ENCODE measurements around the gene CLTA. TPM values are rescaled to one million over a fixed set of nuclear protein-coding genes. Genes with fewer than 3 reads are reported as not detected.
A peak's percentile ranks its signal among the peaks of the same experiment; 100 is the strongest.

Gene CLTA
- total RNA-seq, 1 donor from 2014 or later, result 330 TPM

DNA sequence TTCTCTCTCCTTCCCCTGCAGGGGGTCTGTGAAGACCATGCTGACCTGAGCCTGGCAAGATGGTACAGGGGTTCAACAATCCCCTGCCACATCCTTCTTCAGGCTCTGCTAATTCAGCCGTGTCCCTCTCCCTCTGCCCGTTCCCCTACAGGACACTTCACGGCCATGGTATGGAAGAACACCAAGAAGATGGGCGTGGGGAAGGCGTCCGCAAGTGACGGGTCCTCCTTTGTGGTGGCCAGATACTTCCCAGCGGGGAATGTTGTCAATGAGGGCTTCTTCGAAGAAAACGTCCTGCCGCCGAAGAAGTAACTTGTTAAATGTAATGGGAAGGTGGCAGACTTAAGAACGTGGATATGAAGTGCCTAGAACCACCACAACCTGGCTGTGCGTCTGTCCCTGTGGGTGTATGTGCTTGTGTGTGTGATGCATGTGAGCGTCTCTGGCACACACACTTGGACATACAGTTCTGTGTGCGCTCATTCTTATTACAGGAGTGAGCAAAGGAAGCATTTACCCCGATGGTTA is 28.4 kb upstream of the CLTA start:
- DNase-seq (ENCODE audit: low spot score), result no peak
- Mint-ChIP-seq H3K4me1 (ENCODE audit: unreplicated experiment) (peaks cover 14% of the 10 kb centered on the region), H3K36me3 (ENCODE audit: low read depth, unreplicated experiment) (no peaks in the 10 kb centered on the region), H3K4me3 (ENCODE audit: unreplicated experiment) (no peak overlapping the region), H3K27ac (ENCODE audit: unreplicated experiment) (peak overlapping the region; percentile 37), H3K9me3 (ENCODE audit: unreplicated experiment) (no peaks in the 10 kb centered on the region), H3K27me3 (ENCODE audit: unreplicated experiment) (peaks cover 2% of the 10 kb centered on the region)
- TF ChIP-seq, protein P1, sequence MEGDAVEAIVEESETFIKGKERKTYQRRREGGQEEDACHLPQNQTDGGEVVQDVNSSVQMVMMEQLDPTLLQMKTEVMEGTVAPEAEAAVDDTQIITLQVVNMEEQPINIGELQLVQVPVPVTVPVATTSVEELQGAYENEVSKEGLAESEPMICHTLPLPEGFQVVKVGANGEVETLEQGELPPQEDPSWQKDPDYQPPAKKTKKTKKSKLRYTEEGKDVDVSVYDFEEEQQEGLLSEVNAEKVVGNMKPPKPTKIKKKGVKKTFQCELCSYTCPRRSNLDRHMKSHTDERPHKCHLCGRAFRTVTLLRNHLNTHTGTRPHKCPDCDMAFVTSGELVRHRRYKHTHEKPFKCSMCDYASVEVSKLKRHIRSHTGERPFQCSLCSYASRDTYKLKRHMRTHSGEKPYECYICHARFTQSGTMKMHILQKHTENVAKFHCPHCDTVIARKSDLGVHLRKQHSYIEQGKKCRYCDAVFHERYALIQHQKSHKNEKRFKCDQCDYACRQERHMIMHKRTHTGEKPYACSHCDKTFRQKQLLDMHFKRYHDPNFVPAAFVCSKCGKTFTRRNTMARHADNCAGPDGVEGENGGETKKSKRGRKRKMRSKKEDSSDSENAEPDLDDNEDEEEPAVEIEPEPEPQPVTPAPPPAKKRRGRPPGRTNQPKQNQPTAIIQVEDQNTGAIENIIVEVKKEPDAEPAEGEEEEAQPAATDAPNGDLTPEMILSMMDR (IDR thresholded peaks at IDR 0.05; ENCODE audit: unreplicated experiment), result no peak

DNA sequence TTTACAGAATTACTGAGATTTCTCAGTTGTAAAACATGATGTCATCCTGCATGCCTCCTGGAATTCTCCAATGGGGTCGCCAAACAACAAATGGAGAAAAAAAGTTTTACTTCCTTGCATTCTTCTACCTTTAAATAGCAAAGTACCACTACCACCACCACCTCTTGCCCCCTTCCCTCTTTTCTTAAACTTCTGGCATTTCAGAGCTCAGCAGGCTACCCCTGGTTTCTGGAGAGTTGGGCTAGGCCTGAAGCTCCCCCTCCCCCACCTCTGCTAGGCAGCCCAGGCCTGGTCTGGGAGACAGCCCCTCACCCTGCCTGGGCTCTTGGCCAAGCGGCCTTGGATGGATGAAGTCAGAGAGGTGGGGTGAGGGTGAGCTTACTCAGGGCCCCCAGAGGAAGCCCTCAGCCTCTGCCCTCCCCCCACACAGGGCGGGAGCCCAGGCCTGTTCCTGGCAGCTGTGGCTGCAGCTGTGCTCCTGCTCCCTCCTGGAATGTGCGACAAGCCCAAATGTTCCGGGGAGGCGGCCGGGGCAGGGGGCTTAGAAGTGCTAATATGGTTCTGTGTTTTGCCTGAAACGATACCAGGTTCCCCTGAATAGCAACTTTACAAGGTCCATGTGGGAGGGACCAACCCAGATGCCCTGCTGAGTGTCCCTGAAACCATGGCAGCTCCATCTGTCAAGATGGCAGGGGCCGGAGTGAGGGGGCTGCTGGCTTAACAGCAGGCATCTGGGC is 27.5 kb upstream of the CLTA start:
- Mint-ChIP-seq H3K27me3 (ENCODE audit: unreplicated experiment) (peaks cover 5% of the 10 kb centered on the region), H3K4me3 (ENCODE audit: unreplicated experiment) (no peak overlapping the region), H3K27ac (ENCODE audit: unreplicated experiment) (peak overlapping the region; percentile 92), H3K36me3 (ENCODE audit: low read depth, unreplicated experiment) (no peaks in the 10 kb centered on the region), H3K9me3 (ENCODE audit: unreplicated experiment) (no peaks in the 10 kb centered on the region), H3K4me1 (ENCODE audit: unreplicated experiment) (peaks cover 14% of the 10 kb centered on the region)
- TF ChIP-seq, protein P1 (IDR thresholded peaks at IDR 0.05; ENCODE audit: unreplicated experiment), result no peak
- peak; percentile 47 for DNase-seq (ENCODE audit: low spot score)

DNA sequence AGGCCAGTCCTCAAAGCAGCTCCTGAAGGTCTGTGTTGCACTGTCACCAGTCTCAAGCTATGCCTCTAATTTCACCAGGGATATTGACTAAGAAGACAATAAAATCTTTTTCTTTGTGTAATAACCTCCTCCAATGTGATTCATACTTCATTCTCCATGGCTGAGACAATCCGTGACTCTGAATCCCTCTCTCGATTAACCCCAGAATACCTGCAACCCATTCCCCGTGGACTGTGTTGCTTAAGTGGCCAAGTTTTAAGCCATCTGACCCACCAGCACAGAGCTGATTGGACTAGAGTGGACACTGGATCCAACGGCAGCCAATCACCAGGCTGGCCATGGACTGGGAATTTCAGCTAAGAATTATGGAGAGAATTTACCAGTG is 26.9 kb upstream of the CLTA start:
- no peaks in the 10 kb centered on the region for H3K9me3 Mint-ChIP-seq (ENCODE audit: unreplicated experiment)
- no peak for DNase-seq (ENCODE audit: low spot score)
- peaks cover 5% of the 10 kb centered on the region for H3K27me3 Mint-ChIP-seq (ENCODE audit: unreplicated experiment)
- peak overlapping the region; percentile 86 for H3K27ac Mint-ChIP-seq (ENCODE audit: unreplicated experiment)
- no peak overlapping the region for H3K4me3 Mint-ChIP-seq (ENCODE audit: unreplicated experiment)
- TF ChIP-seq, protein P1 (IDR thresholded peaks at IDR 0.05; ENCODE audit: unreplicated experiment), result no peak
- H3K36me3 Mint-ChIP-seq (ENCODE audit: low read depth, unreplicated experiment), result no peaks in the 10 kb centered on the region
- H3K4me1 Mint-ChIP-seq (ENCODE audit: unreplicated experiment), result peaks cover 14% of the 10 kb centered on the region

DNA sequence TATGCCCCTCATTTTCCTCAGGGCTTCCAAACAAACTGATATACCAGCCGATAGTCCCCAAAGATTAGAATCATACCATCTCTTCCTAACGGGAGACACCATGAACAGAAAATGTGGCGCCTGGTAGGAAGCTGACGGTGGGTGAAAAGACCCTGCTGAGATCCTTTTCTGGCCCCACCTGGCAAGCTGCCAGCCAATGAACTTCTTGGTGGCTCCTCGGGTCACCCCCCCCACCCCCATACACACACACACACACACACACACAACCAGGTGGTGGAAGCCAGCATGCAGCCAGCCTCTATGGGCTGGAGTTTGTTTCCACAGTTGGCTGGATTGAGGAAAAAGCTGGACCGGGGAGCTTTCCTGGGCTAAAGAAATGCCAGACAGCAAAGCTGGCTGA is 26.3 kb upstream of the CLTA start:
- H3K27ac Mint-ChIP-seq (ENCODE audit: unreplicated experiment), result peak overlapping the region; percentile 86
- no peak for DNase-seq (ENCODE audit: low spot score)

DNA sequence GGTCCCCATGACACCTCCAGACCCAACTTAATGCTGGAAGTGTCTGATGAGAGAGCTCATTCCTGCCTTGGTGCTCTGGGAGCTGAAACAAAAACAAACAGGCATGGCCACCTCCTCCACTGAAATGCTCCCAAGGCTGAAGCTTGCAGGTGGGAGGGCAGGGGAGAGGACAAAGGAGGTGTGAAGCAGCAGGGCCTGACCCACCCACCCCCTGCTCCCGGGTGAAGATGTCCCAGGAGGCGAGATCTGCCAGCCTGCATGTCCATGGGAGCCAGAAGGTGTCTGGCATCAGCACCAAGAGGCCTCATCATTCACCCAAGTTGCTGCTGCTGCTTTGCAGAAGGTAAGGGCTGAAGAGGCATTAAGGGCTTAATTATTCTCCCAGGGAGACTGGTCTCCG is 25.7 kb upstream of the CLTA start:
- no peak for DNase-seq (ENCODE audit: low spot score)
- TF ChIP-seq, protein P1 (IDR thresholded peaks at IDR 0.05; ENCODE audit: unreplicated experiment), result no peak
- peak overlapping the region; percentile 42 for H3K4me3 Mint-ChIP-seq (ENCODE audit: unreplicated experiment)
- H3K27ac Mint-ChIP-seq (ENCODE audit: unreplicated experiment), result no peak overlapping the region
- H3K4me1 Mint-ChIP-seq (ENCODE audit: unreplicated experiment), result peaks cover 14% of the 10 kb centered on the region
- no peaks in the 10 kb centered on the region for H3K36me3 Mint-ChIP-seq (ENCODE audit: low read depth, unreplicated experiment)
- no peaks in the 10 kb centered on the region for H3K9me3 Mint-ChIP-seq (ENCODE audit: unreplicated experiment)
- peaks cover 7% of the 10 kb centered on the region for H3K27me3 Mint-ChIP-seq (ENCODE audit: unreplicated experiment)

More for the DNA sequence above, 26.3 kb upstream of the CLTA start:
- TF ChIP-seq, protein P1 (IDR thresholded peaks at IDR 0.05; ENCODE audit: unreplicated experiment), result no peak
- Mint-ChIP-seq H3K4me3 (ENCODE audit: unreplicated experiment) (no peak overlapping the region), H3K27me3 (ENCODE audit: unreplicated experiment) (peaks cover 5% of the 10 kb centered on the region), H3K4me1 (ENCODE audit: unreplicated experiment) (peaks cover 14% of the 10 kb centered on the region), H3K36me3 (ENCODE audit: low read depth, unreplicated experiment) (no peaks in the 10 kb centered on the region), H3K9me3 (ENCODE audit: unreplicated experiment) (no peaks in the 10 kb centered on the region)
